ENCODE results near the gene RAP1GDS1. TPM values are rescaled to one million over a fixed set of nuclear protein-coding genes. Genes with fewer than 3 reads are reported as not detected.

RAP1GDS1 gene
- total RNA-seq, 2 donors from 2014 or later, result 16.7 to 34.6 TPM

- no peak for DNase-seq (ENCODE audit: low spot score)
- H3K9me3 ChIP-seq, result no peaks in the 10 kb centered on the region
- peaks cover 0 to 5% of the 10 kb centered on the region in 2 donors for H3K4me1 ChIP-seq (ENCODE audit: control insufficient read depth in 1 of 2, low read depth in 2 of 2)
- H3K27ac ChIP-seq, result no peak overlapping the region
- no peak for TF ChIP-seq CTCF (IDR thresholded peaks at IDR 0.05)
- ATAC-seq (ENCODE audit: insufficient number of reproducible peaks, low FRiP score, low read depth), result no peak
- H3K36me3 ChIP-seq, result no peaks in the 10 kb centered on the region
- H3K4me3 ChIP-seq, result no peak overlapping the region
- no peaks in the 10 kb centered on the region for H3K27me3 ChIP-seq (replicated peaks; ENCODE audit: insufficient read depth)
These were observed 201.3 kb downstream of the RAP1GDS1 start for GRCh38 chr4:98462487-98462886.

- H3K36me3 ChIP-seq, result no peaks in the 10 kb centered on the region
- no peak for ATAC-seq (ENCODE audit: insufficient number of reproducible peaks, low FRiP score, low read depth)
- H3K9me3 ChIP-seq, result no peaks in the 10 kb centered on the region
- TF ChIP-seq CTCF (IDR thresholded peaks at IDR 0.05), result no peak
- peak overlapping the region; percentile 69 for H3K4me3 ChIP-seq
- H3K4me1 ChIP-seq (ENCODE audit: control insufficient read depth in 1 of 2, low read depth in 2 of 2), result peaks cover 10 to 12% of the 10 kb centered on the region in 2 donors
- no peak for DNase-seq (ENCODE audit: low spot score)
- no peaks in the 10 kb centered on the region for H3K27me3 ChIP-seq (replicated peaks; ENCODE audit: insufficient read depth)
- no peak overlapping the region for H3K27ac ChIP-seq
These were observed 205.8 kb downstream of the RAP1GDS1 start for GRCh38 chr4:98466868-98467599.

- no peaks in the 10 kb centered on the region for H3K36me3 ChIP-seq
- peak; percentile 71 for TF ChIP-seq CTCF (IDR thresholded peaks at IDR 0.05)
- H3K27me3 ChIP-seq (replicated peaks; ENCODE audit: insufficient read depth), result no peaks in the 10 kb centered on the region
- DNase-seq (ENCODE audit: low spot score), result peak; percentile 21
- ATAC-seq (ENCODE audit: insufficient number of reproducible peaks, low FRiP score, low read depth), result peak; percentile 94
- no peaks in the 10 kb centered on the region for H3K9me3 ChIP-seq
- no peak overlapping the region for H3K27ac ChIP-seq
- H3K4me1 ChIP-seq (ENCODE audit: control insufficient read depth in 1 of 2, low read depth in 2 of 2), result peaks cover 10 to 12% of the 10 kb centered on the region in 2 donors
- H3K4me3 ChIP-seq, result peak overlapping the region; percentile 69
These were observed 206.5 kb downstream of the RAP1GDS1 start for GRCh38 chr4:98467627-98468072.

- Histone ChIP-seq H3K4me3 (no peak overlapping the region), H3K27ac (peak overlapping the region; percentile 20 to 23), H3K9me3 (no peaks in the 10 kb centered on the region), H3K4me1 (ENCODE audit: control insufficient read depth in 1 of 2, low read depth in 2 of 2) (peaks cover 10 to 12% of the 10 kb centered on the region in 2 donors), H3K27me3 (replicated peaks; ENCODE audit: insufficient read depth) (no peaks in the 10 kb centered on the region), H3K36me3 (no peaks in the 10 kb centered on the region)
- ATAC-seq (ENCODE audit: insufficient number of reproducible peaks, low FRiP score, low read depth) (no peak), DNase-seq (ENCODE audit: low spot score) (no peak)
- no peak for TF ChIP-seq CTCF (IDR thresholded peaks at IDR 0.05)
These were observed 207.5 kb downstream of the RAP1GDS1 start for GRCh38 chr4:98468709-98469108.

GRCh38 chr4:98469771-98470170, 208.6 kb downstream of the RAP1GDS1 start:
- TF ChIP-seq CTCF (IDR thresholded peaks at IDR 0.05), result no peak
- no peak overlapping the region for H3K27ac ChIP-seq
- no peaks in the 10 kb centered on the region for H3K27me3 ChIP-seq (replicated peaks; ENCODE audit: insufficient read depth)
- no peak overlapping the region for H3K4me3 ChIP-seq
- H3K4me1 ChIP-seq (ENCODE audit: control insufficient read depth in 1 of 2, low read depth in 2 of 2), result peaks cover 10 to 12% of the 10 kb centered on the region in 2 donors
- no peaks in the 10 kb centered on the region for H3K9me3 ChIP-seq
- no peaks in the 10 kb centered on the region for H3K36me3 ChIP-seq
- no peak for ATAC-seq (ENCODE audit: insufficient number of reproducible peaks, low FRiP score, low read depth)
- DNase-seq (ENCODE audit: low spot score), result no peak

Measured in thoracic aorta (tissue), 2 donors.